ENCODE data around the gene FHIT.

GRCh38 chr3:61060411-61060861, 190.8 kb downstream of the FHIT start:
- no peak for TF ChIP-seq EP300 (IDR thresholded peaks at IDR 0.05; ENCODE audit: low read depth)
- no peak for TF ChIP-seq POLR2A (IDR thresholded peaks at IDR 0.05)
- TF ChIP-seq CTCF (IDR thresholded peaks at IDR 0.05) = no peak
- TF ChIP-seq POLR2AphosphoS5 (IDR thresholded peaks at IDR 0.05) = no peak

Measured in transverse colon (tissue), 4 donors.